ENCODE data around the gene SUPT6H. TPM values are rescaled to one million over a fixed set of nuclear protein-coding genes. Genes with fewer than 3 reads are reported as not detected.

Gene SUPT6H
- total RNA-seq, 4 donors from 2014 or later = 56.4 to 101 (median 66.6) TPM

- Histone ChIP-seq H3K4me3 (peak within 1 kb of the TSS; percentile 41 to 85 (median 68)), H3K27ac (peak within 1 kb of the TSS; percentile 26 to 100 (median 94)), H3K4me1 (peaks cover 0 to 63% (median 33%) of the 10 kb centered on the region in 4 donors), H3K36me3 (peaks cover 6 to 37% (median 19%) of the 10 kb centered on the region in 3 donors), H3K9me3 (no peaks in the 10 kb centered on the region), H3K27me3 (no peaks in the 10 kb centered on the region)
- no peak for TF ChIP-seq POLR2A (IDR thresholded peaks at IDR 0.05)
- peak in 1 of 2 donors; percentile 31 for DNase-seq (ENCODE audit: low spot score in 2 of 2)
- WGBS, 2 donors = 0 to 1% methylated on average over 4 to 24 of the region's 49 CpGs
These were observed 64.2 kb downstream of the SUPT6H start, which contains the start of gene TLCD1 for GRCh38 chr17:28726226-28726626. Gene TLCD1 (minus strand): TSS chr17:28726233. CDS start chr17:28726097, 136 bp downstream.

GRCh38 chr17:28726627-28727491, 64.9 kb downstream of the SUPT6H start:
- peaks cover 6 to 30% (median 19%) of the 10 kb centered on the region in 3 donors for H3K36me3 ChIP-seq
- H3K27ac ChIP-seq = peak overlapping the region; percentile 26 to 100 (median 94)

GRCh38 chr17:28728364-28729200, 66.6 kb downstream of the SUPT6H start, which contains the start of gene NEK8:
Gene NEK8 (plus strand): TSS chr17:28728788. CDS start chr17:28728814, 26 bp downstream.
- peak in 2 of 5 experiments; percentile 20 to 32 for TF ChIP-seq CTCF (IDR thresholded peaks at IDR 0.05)
- peak; percentile 79 to 85 for TF ChIP-seq POLR2A (IDR thresholded peaks at IDR 0.05)
- peak; percentile 82 to 93 for TF ChIP-seq EP300 (IDR thresholded peaks at IDR 0.05)
- DNase-seq (ENCODE audit: low spot score in 2 of 2) = peak; percentile 96 to 99
- WGBS, 2 donors = 1% methylated on average over 61 to 63 of the region's 64 CpGs
- peaks cover 0 to 47% (median 22%) of the 10 kb centered on the region in 4 donors for H3K4me1 ChIP-seq
- no peaks in the 10 kb centered on the region for H3K9me3 ChIP-seq
- H3K36me3 ChIP-seq = peaks cover 0 to 13% (median 7%) of the 10 kb centered on the region in 3 donors
- H3K27ac ChIP-seq = peak within 1 kb of the TSS; percentile 91 to 100 (median 96)
- H3K27me3 ChIP-seq = no peaks in the 10 kb centered on the region
- peak within 1 kb of the TSS; percentile 41 to 85 (median 68) for H3K4me3 ChIP-seq

More at GRCh38 chr17:28726627-28727491, 64.9 kb downstream of the SUPT6H start:
- DNase-seq (ENCODE audit: low spot score in 2 of 2) = peak; percentile 92 to 94
- Histone ChIP-seq H3K4me3 (peak overlapping the region; percentile 41 to 85 (median 68)), H3K4me1 (peaks cover 0 to 57% (median 27%) of the 10 kb centered on the region in 4 donors), H3K9me3 (no peaks in the 10 kb centered on the region), H3K27me3 (no peaks in the 10 kb centered on the region)
- whole genome bisulfite sequencing, 2 donors = 0 to 1% methylated on average over 50 to 52 of the region's 57 CpGs
- TF ChIP-seq EP300 (IDR thresholded peaks at IDR 0.05) (peak in 1 of 2 donors; percentile 73), POLR2A (IDR thresholded peaks at IDR 0.05) (peak in 1 of 2 donors; percentile 1), CTCF (IDR thresholded peaks at IDR 0.05) (peak; percentile 99 to 100 (median 100))

GRCh38 chr17:28729950-28730330, 67.9 kb downstream of the SUPT6H start:
- H3K27ac ChIP-seq = peak overlapping the region in 1 of 4 donors; percentile 97
- peaks cover 0 to 39% (median 22%) of the 10 kb centered on the region in 4 donors for H3K4me1 ChIP-seq
- no peaks in the 10 kb centered on the region for H3K27me3 ChIP-seq
- no peak overlapping the region for H3K4me3 ChIP-seq
- H3K9me3 ChIP-seq = no peaks in the 10 kb centered on the region
- no peak for TF ChIP-seq EP300 (IDR thresholded peaks at IDR 0.05)
- TF ChIP-seq CTCF (IDR thresholded peaks at IDR 0.05) = no peak
- TF ChIP-seq POLR2A (IDR thresholded peaks at IDR 0.05) = no peak
- WGBS, 2 donors = 77 to 78% methylated on average over 11 of the region's 11 CpGs
- no peaks in the 10 kb centered on the region for H3K36me3 ChIP-seq
- no peak for DNase-seq (ENCODE audit: low spot score in 2 of 2)

GRCh38 chr17:28733346-28733745, 71.3 kb downstream of the SUPT6H start:
- no peak overlapping the region for H3K4me3 ChIP-seq
- 45 to 65% methylated on average over 1 of the region's 1 CpG for WGBS, 2 donors
- H3K4me1 ChIP-seq = peaks cover 0 to 16% (median 7%) of the 10 kb centered on the region in 4 donors
- H3K27ac ChIP-seq = peak overlapping the region in 2 of 4 donors; percentile 47 to 60
- TF ChIP-seq EP300 (IDR thresholded peaks at IDR 0.05) = no peak
- no peak for TF ChIP-seq POLR2A (IDR thresholded peaks at IDR 0.05)
- TF ChIP-seq CTCF (IDR thresholded peaks at IDR 0.05) = no peak
- DNase-seq (ENCODE audit: low spot score in 2 of 2) = no peak
- H3K36me3 ChIP-seq = peaks cover 0 to 4% (median 0%) of the 10 kb centered on the region in 3 donors
- no peaks in the 10 kb centered on the region for H3K9me3 ChIP-seq
- no peaks in the 10 kb centered on the region for H3K27me3 ChIP-seq
